ENCODE data around the gene REEP1.

- TF ChIP-seq CTCF (conservative IDR thresholded peaks at IDR 0.05 in 1 of 2, IDR thresholded peaks at IDR 0.05 in 1 of 2; ENCODE audit: extremely low read depth in 1 of 2, insufficient read depth in 1 of 2, low read depth in 1 of 2, low read length in 2 of 2): no peak
- no peak for TF ChIP-seq EZH2 (IDR thresholded peaks at IDR 0.05; ENCODE audit: borderline replicate concordance, low read length)
These were observed 79.3 kb downstream of the REEP1 start for GRCh38 chr2:86258106-86258505.

Measured in mammary epithelial cell (primary cell).